NCI-H1930 (cell line): Measurements from ENCODE around the gene HS6ST1.

ENCODE experiments used
- DNase-seq, 2 experiments: peaks; one replicate each; lab custom pipeline; 2025; lab: John Stamatoyannopoulos, UW

HS6ST1 gene

DNA sequence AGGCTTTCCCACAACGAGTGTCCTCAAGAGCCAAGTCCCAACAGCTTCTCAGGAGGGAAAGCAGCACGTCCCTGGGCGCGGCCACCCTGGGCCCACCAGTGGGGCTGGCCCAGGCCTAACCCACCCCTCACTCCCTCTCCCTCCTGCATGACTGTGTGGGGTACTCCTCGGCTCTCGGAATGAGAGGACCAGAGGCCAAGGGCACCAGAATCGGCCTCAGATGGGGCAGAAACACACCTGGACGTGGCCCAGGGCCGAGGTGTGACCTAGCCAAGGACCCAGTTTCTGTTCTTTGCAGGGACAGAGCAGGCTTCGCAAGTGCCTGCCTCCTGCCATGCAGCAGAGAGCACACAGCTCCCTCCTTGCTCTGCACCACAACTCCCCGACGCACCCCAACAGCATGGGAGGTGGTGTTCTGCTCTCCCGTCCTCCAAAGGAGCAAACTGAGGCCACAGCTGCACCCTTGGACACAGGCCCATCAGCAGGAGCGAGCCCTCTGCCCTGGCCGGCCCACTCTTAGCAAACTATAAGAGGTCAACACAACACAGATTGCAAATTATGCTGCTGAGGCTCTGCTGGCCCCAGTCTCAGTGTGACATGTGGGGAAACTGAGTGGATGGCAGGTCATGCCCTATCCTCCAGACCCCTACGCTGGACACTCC is 19.7 kb downstream of the HS6ST1 start:
- DNase-seq: no peak

- no peak for DNase-seq
These were observed 20.4 kb downstream of the HS6ST1 start for GRCh38 chr2:128298286-128298685.

DNA sequence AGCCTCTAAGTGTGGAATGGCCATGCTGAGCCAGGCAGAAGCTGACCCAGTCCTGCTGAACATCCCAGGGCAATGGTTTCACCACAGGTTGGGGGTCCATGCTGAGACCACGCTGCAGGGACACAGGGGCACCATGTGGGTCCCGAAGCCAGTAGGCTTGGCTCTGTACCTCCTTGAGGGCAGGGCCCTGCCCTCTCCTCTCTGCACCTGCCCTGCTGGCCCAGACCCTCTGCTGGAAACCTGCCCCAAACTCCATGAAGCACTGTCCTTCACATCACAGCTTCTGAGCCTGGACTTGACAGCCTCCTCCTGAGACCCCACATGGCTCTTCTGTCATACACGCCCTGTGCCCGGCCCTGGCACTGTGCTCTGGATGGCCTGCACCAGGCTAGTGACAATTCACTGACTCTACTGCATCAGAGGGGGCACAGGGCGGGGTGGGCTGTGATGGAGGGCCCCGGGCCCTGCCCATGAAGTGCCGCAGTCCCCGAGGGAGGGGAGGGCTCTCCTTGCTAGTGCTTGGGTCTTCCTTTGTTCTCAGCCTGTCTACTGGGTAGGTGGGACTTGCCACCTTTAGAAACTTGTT is 24.7 kb downstream of the HS6ST1 start:
- DNase-seq: no peak

- no peak for DNase-seq
These were observed 25.3 kb downstream of the HS6ST1 start for GRCh38 chr2:128293426-128293755.

- no peak for DNase-seq
These were observed 25.9 kb downstream of the HS6ST1 start for GRCh38 chr2:128292599-128293425.

DNA sequence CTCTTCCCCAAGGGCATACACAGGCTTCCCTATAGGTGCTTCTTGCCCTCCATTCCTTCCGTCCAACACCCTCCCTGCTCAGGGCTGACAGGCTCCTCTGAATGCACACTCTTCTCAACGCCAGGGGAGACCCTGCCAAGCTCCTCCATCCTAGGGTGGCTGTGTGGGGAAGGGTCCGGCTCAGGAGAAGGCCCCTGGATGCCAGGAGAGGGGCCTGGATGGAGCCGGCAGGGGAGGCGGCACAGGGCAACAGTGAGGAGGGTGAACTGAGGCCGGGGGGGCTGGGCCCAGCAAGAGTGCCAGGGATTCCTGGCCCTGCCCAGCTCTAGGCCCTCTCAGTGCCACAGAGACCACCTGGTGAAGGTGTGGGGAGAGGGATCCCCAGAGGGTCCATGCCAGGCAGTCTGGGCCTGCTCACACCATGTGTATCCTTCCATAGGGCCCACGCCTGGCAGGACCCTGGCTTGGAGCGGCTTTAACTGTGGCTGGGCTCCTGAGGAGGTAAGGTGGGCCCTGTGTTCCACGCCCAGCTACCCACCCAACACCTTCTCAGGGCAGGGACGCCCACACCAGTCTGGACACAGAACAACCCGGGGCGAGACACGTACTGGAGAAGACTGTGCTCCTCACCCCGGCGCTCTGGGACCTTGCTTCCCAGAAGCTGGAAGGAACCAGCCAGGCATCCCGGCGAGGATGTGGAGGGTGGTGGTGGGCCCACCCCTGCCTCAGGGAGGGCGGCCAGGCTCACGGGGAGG is 26.6 kb downstream of the HS6ST1 start:
- no peak for DNase-seq

DNA sequence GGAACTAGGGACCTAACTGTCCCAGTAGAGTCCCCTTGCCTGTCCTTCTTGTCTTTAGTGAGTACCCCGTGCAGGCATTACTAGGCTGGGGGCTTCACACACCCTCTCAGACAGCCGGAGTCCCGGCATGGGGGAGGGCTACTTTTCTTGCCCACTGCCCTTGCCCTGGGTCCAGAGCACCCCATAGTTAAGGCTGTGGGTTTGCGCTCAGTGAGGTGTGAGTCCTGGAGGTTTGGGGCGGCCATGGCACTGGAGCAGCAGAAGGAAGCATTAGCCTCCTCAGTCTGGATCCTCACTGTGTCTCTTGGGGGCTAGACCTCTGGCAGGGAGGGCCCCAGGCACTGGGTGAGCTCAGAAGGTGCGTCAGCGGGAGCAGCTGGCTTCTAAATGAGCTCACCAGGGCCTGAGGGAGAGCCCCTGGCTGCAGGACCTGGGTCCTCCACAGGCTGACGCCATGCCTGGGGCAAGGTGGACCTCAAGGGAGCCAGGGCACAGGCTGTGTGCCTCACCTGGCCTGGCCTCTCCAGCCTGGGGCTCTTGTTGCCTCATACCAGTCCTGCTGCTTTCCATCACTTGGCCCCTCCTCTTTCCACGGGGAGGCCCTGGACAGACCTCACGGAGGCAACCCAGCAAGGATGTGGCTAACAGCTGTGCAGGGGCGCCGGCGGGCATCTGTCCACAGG is 27.4 kb downstream of the HS6ST1 start:
- DNase-seq: no peak

GRCh38 chr2:128290356-128290755 is 28.3 kb downstream of the HS6ST1 start:
- DNase-seq: no peak

DNA sequence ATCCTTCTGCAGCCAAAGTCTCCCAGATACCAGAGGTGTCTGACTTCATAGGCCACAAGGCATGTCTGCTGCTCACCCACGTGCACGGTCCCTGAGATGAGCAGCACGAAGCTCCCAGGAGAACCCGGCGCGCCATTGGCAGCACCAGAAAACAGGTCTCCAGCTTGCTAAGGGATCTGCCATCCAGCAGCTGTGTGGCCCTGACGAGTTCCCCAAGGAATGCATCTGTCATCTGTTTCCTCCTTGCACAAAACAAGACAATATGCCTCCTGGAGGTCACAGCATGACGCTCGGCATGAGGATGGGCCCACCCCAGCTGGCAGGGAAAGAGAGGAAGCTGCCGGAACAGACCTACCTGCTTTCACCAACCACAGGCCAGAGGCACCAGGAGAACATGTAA is 29.2 kb downstream of the HS6ST1 start:
- no peak for DNase-seq

DNA sequence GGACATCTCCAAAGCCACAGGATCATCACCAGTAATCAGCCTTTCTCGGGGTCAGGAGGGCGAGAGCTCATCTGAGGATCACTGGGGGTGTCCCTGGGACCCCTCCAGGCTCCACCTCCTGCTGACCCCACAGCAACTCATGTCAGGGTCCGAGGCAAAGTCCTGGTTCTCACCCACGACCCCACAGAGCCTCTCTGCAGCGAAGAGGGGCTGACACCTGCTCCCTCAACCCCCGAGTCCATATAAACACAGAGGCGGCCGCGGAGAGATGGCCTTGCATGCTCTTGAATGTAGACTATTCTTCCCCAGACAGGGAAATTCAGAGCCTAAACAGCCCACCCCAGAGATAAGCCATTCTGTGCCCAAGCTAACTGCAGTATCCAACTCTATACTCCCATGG is 29.9 kb downstream of the HS6ST1 start:
- DNase-seq: no peak

GRCh38 chr2:128287780-128288735 is 30.6 kb downstream of the HS6ST1 start:
- DNase-seq: no peak

- DNase-seq: no peak
These were observed 31.5 kb downstream of the HS6ST1 start for GRCh38 chr2:128286905-128287779.

- DNase-seq: no peak
These were observed 32.5 kb downstream of the HS6ST1 start for GRCh38 chr2:128286011-128286721.

DNA sequence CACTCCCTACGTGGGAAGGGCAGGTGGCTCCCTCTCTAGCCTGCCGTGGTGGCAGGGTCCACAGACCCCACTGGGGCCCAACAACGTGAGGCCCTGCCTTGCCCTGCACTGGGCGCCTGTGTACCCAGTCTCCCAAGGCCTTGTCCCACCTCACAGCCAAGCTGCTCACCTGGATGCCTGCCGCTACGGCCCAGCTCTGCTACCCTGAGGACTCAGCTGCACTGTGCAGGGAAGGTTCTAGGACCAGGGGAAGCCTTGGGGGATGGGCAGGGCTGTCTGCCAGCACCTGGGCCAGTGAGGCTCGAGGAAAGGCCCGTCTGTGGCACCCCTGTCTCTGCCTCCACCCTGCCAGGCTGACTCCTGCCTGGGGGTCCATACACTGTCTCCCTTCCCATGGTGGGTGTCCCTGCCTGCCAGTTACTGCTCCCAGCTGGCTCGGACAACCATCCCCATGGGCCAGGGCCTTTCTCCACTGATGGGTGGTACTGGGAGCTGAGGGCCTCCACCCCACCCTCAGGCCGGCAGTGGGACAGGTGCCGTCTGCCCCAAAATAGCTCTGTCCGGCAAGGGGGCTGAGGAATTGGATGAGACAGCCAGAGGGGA is 33.2 kb downstream of the HS6ST1 start:
- DNase-seq: no peak

GRCh38 chr2:128284841-128285240 is 33.8 kb downstream of the HS6ST1 start:
- no peak for DNase-seq

- no peak for DNase-seq
These were observed 34.6 kb downstream of the HS6ST1 start for GRCh38 chr2:128284037-128284441.

DNA sequence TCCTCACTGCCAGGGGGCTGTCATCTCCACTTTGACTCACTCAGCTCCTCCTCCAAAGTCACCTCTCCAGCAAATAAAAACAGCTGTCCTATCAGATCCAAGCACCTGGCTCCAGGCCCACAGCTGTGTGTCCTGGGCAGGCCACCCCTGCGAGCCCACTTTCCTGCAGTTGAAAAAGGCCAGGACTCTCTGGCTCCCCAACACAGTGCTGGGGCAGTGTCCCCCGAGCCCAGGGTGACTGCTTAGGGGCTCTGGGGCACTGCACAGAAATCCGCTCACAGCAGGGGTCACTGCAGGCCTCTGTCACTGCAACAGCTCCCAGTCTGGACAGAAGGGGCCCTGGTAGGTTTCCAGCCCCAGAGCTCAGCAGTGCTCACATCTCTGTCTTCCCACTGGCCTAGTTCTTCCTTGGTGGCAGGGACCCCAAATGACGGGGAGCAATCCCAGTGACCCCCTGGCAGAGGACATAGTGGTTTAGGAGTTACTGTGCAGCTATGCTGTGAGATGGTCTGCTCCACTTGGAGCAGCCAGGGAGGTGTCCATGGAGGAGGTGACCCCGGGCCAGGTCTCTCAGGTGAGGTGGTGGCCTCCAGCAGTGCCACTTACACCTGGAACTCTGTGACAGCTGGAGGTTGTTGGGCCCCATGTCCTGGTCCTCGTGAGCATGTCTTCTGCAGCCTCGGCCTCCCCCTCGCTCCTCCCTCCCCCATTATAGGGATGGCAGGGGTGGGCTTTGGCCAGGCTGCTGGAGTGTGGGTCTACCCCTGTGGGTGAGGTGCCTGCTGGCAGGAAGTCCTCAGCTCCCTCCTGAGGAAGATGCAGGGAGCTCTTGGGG is 35.5 kb downstream of the HS6ST1 start:
- no peak for DNase-seq
